Measurements from ENCODE around the gene BTN1A1.
"Not testable (repeated sequence)": the region's sequence is repeated elsewhere in the genome, so short reads cannot be mapped to it uniquely, and the experiment has no call there.

The BTN1A1 gene

DNA sequence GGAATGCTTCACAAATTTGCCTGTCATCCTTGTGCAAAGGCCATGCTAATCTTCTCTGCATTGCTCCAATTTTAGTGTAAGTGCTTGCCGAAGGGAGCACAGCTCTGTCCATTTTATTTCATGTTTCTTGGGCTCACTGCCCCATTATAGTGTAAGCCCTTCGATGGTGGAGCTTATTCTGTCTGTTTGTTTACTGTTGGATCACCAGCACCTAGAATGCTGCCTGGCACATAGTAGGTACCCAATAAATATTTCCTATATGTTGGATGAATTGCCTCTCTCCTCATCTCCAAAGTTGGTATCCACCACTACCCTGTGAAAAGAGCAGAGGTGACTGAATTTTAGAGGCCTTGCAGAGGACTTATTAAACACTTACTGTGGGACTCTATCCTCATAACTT, 19.3 kb downstream of the BTN1A1 start:
- TF ChIP-seq, protein P1, sequence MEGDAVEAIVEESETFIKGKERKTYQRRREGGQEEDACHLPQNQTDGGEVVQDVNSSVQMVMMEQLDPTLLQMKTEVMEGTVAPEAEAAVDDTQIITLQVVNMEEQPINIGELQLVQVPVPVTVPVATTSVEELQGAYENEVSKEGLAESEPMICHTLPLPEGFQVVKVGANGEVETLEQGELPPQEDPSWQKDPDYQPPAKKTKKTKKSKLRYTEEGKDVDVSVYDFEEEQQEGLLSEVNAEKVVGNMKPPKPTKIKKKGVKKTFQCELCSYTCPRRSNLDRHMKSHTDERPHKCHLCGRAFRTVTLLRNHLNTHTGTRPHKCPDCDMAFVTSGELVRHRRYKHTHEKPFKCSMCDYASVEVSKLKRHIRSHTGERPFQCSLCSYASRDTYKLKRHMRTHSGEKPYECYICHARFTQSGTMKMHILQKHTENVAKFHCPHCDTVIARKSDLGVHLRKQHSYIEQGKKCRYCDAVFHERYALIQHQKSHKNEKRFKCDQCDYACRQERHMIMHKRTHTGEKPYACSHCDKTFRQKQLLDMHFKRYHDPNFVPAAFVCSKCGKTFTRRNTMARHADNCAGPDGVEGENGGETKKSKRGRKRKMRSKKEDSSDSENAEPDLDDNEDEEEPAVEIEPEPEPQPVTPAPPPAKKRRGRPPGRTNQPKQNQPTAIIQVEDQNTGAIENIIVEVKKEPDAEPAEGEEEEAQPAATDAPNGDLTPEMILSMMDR (IDR thresholded peaks at IDR 0.05; ENCODE audit: control extremely low read depth, extremely low read depth, low read depth, missing control alignments) = no peak
- ChIA-PET POLR2A (no interaction called here), CTCF (interaction anchor here (0.5 to 1.5 kb wide), 4 partner anchors 9 to 559 kb away, joined by 3 to 4 read pairs (median 4); no protein-coding TSS in a partner anchor)
- no peak for DNase-seq (ENCODE audit: extremely low spot score)

DNA sequence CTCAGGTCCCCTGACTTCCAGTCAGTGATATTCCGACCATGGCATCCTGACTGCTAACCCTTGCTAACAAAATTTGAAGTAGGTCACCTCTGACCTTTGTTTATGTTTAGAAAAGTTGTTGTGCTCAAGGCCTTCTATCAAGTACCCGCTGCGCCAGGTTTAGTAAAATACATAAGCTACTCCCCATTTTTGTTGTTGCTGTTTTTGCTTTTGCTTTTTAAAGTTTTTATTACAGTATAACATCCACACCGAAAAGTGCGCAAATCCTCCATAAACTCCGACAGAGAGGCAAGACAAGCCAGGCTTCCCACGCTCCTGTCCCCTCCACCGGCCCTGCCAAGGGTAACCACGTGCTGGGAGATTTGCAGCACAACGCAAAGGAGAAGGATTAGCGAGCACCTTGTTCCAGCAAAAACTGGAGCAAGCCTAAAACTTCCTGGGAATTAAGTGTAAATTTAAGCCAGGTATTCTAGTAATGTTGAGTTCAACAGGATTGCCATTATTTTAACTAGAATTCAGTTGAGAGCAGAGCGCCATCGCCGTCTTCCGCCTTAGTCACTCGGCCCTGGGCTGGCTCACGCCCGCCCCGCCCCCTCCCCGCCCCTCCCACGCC, 20.2 kb downstream of the BTN1A1 start:
- POLR2A ChIA-PET = no interaction called here
- CTCF ChIA-PET = interaction anchor here (1.3 to 1.5 kb wide), 3 partner anchors 11 to 558 kb away, joined by 3 to 4 read pairs (median 4); no protein-coding TSS in a partner anchor
- no peak for DNase-seq (ENCODE audit: extremely low spot score)
- TF ChIP-seq, protein P1 (IDR thresholded peaks at IDR 0.05; ENCODE audit: control extremely low read depth, extremely low read depth, low read depth, missing control alignments) = no peak

DNA sequence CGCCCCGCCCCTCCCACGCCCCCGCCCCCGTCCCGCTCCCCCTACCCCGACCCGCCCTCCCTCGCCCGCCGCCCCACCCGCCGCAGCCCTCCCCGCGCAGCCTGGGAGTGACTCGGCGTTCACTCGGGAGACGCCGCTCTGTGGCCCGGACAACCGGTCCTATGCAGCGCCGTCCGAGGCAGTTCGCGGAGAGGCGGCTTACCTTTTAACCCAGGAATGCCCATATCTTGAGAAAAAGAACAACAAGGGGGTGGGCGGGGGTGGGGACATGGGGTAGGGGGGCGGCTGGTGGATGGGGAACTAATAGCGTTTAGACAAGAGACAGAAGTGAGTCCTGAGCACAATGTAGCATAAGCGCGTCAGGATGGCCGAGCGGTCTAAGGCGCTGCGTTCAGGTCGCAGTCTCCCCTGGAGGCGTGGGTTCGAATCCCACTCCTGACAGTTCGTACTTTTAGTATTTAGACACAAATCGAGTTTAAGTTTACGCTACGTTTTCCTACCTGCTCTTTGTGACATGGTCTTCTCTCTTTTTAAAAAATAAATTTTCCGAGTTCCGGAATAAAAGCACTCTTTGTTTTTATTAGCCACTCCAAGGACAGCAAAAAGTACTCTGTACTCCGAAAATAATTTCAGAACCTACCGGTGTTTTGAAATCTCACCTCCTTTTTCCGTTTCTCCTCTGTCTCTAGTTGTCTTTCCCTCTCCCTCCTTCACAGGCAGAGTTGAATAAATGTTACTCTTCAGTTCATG, 20.9 kb downstream of the BTN1A1 start:
- TF ChIP-seq, protein P1 (IDR thresholded peaks at IDR 0.05; ENCODE audit: control extremely low read depth, extremely low read depth, low read depth, missing control alignments) = no peak
- POLR2A ChIA-PET = interaction anchor here (1.4 kb wide), 1 partner anchor 47 kb away, joined by 3 read pairs; no protein-coding TSS in a partner anchor
- CTCF ChIA-PET = interaction anchor here (1.0 to 1.4 kb wide), 5 partner anchors 10 to 44 kb away, joined by 3 to 5 read pairs (median 4); partner anchors contain the start of gene HMGN4
- peak; percentile 92 for DNase-seq (ENCODE audit: extremely low spot score)

DNA sequence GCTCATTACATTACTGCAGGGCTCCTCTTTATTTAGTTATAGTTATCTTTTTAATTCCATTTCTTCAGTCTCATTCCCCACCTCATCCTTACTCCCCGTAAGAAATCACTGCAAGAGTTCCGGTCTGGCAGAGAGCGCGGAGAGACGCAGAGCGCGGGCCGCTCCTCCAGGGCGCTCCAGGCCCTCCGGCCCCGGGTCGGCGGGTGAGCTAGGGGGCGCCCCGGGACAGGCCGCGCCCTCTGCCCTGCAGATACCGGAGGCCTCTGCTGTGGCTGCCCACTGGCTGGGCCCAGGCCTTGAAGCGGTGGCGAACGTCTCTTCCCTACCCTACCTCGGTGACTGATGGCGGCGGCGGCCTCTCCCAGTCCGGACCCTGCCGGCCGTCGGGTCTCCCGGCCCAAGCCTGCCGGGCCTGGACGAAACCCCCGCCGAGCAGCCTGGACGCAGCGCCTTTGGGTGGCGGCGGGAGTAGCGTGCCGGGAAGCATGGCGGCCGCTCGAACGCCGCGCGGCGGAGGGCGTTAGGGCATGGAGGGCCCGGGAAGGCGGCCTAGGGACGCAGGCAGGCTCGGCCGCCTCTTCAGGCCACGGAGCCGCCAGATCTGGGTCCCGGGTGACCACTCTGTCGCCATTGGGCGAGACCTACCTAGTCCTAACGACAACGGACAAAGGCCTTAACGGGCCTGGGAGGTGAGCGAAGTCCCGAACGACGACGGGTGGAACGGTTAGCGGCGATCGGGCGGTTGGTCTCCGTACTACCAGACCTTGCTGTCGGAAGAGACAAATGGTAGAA, 21.7 kb downstream of the BTN1A1 start:
- POLR2A ChIA-PET = interaction anchor here (1.2 to 1.4 kb wide), 2 partner anchors 16 to 48 kb away, joined by 3 read pairs; partner anchors contain the start of gene HMGN4
- CTCF ChIA-PET = interaction anchor here (1.0 to 1.3 kb wide), 5 partner anchors 10 to 45 kb away, joined by 3 to 5 read pairs (median 4); partner anchors contain the start of gene HMGN4
- TF ChIP-seq, protein P1 (IDR thresholded peaks at IDR 0.05; ENCODE audit: control extremely low read depth, extremely low read depth, low read depth, missing control alignments) = peak; percentile 70
- DNase-seq (ENCODE audit: extremely low spot score) = peak; percentile 78

DNA sequence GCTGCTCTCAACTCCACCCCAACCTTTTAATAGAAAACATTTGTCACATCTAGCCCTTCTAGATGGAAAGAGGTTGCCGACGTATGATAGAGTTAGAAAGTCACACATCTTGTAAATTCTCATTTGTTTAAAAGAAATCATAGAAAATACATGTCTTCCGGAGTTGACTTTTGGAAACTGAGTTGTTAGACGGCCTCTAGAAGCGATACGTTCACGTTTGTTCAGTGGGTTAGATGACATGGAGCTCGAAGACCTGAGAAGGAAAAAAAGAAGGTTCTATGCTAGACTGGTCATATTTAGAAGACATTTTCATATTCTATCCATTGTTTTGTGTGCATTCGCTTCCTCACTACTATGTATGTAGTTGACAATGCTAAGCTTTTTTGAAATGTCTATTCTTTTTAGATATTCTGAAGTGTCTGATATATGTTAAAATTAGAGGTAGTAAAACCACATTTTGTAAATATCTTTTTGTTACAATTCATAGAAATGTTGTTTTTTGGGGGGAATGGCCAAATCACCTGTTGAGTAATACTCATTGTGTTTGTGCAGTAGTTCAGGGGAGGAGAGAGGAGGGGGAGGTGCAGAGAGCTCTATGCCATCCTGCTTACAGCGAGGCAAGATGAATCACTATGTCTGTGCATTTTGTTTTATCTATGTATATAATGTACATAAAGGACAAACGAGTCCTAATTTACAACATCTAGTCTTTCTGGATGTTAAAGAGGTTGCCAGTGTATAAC, 22.6 kb downstream of the BTN1A1 start:
- not testable (repeated sequence) for DNase-seq (ENCODE audit: extremely low spot score)
- ChIA-PET POLR2A (interaction anchor here (1.2 kb wide), 1 partner anchor 15 kb away, joined by 3 read pairs; the partner anchor contains the start of gene HMGN4), CTCF (interaction anchor here (0.9 to 1.2 kb wide), 3 partner anchors 11 to 129 kb away, joined by 3 to 6 read pairs (median 4); no protein-coding TSS in a partner anchor)

DNA sequence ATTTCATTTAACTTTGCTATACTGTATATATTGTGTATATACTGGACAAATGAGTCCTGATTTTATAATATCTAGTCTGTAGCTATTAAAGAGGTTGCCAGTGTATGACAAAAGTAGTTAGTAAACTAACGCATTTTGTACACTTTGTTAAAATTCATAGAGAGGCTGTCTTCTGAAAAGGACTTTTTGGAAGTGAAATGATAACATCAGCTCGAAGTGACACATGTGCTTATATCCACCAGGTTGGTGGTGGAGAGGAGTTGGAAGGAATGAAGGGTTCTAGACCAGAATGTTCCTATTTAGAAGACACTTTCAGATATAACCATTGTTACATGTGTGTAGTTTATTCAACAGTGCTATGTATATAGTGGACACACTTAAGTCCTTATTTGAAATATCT, 24.2 kb downstream of the BTN1A1 start:
- CTCF ChIA-PET = interaction anchor here (1.5 kb wide), 1 partner anchor 9 kb away, joined by 6 read pairs; no protein-coding TSS in a partner anchor
- POLR2A ChIA-PET; DNase-seq (ENCODE audit: extremely low spot score): not testable (repeated sequence)

Measured in GM10248 (cell line).